K562 (cell line): ENCODE data around the gene AHCYL1. TPM values are rescaled to one million over a fixed set of nuclear protein-coding genes. Genes with fewer than 3 reads are reported as not detected.

Source experiments
- CBX3 ChIP-seq, 2 experiments: IDR thresholded peaks; 1 replicate in 1 of 2; 2 replicates in 1 of 2; pipeline ENCODE4 v1.6.1; 2012; ENCODE audit warnings: inconsistent platforms in 2 of 2, low read length in 2 of 2, borderline replicate concordance in 1 of 2, control low read depth in 1 of 2
- CBX5 ChIP-seq: IDR thresholded peaks from 2 replicates; pipeline ENCODE4 v1.6.1; 2014; ENCODE audit warnings: low read depth, borderline replicate concordance
- ESRRA ChIP-seq: fragments of 450-650 bp; IDR thresholded peaks from 2 replicates; pipeline ENCODE4 v1.6.1; 2014; ENCODE audit warnings: low read depth, mild to moderate bottlenecking, moderate library complexity, borderline replicate concordance
- GATAD2B ChIP-seq: fragments of 450-650 bp; IDR thresholded peaks from 2 replicates; pipeline ENCODE4 v1.6.1; 2017; ENCODE audit warnings: mild to moderate bottlenecking, borderline replicate concordance
- HNRNPUL1 ChIP-seq: fragments of 200-400 bp; formaldehyde crosslinking; IDR thresholded peaks from 2 replicates; pipeline ENCODE4 v1.6.1; 2017; ENCODE audit warnings: low read length
- KLF16 ChIP-seq: IDR thresholded peaks from 2 replicates; pipeline ENCODE4 v1.6.1; 2016; ENCODE audit warnings: antibody characterized with exemption
- MAFK ChIP-seq: IDR thresholded peaks from 2 replicates; pipeline ENCODE4 v1.6.1; 2011; ENCODE audit warnings: low read length, improper control_type of control experiment
- MLLT1 ChIP-seq, 2 experiments: fragments of 450-650 bp; IDR thresholded peaks; 2 replicates each; pipeline ENCODE4 v1.6.1; 2016
- MTA3 ChIP-seq: fragments of 450-650 bp; formaldehyde crosslinking; IDR thresholded peaks from 2 replicates; pipeline ENCODE4 v1.6.1; 2017; ENCODE audit warnings: mild to moderate bottlenecking, borderline replicate concordance
- NUFIP1 ChIP-seq: fragments of 450-650 bp; IDR thresholded peaks from 2 replicates; pipeline ENCODE4 v1.6.1; 2018; ENCODE audit not compliant: partially characterized antibody
- POLR2H ChIP-seq: IDR thresholded peaks from 2 replicates; pipeline ENCODE4 v1.6.1; 2016; ENCODE audit warnings: missing genetic modification characterization, low read depth, mild to moderate bottlenecking, control low read depth, missing compliant biosample characterization, moderate library complexity
- SMAD2 ChIP-seq: fragments of 150-350 bp; IDR thresholded peaks from 2 replicates; pipeline ENCODE4 v1.6.1; 2014; ENCODE audit warnings: low read depth, mild to moderate bottlenecking, low read length
- SMAD4 ChIP-seq: fragments of 250-450 bp; sonication (Bioruptor Pico); conservative IDR thresholded peaks from 2 replicates; pipeline ENCODE4 v1.8.0; 2021; ENCODE audit warnings: inconsistent platforms, mild to moderate bottlenecking, moderate library complexity
- SMC3 ChIP-seq: conservative IDR thresholded peaks from 2 replicates; pipeline ENCODE4 v1.6.1; 2011; ENCODE audit warnings: low read depth, low read length, improper control_type of control experiment; ENCODE audit not compliant: insufficient read depth
- SP1 ChIP-seq: sonication (generic); formaldehyde crosslinking; IDR thresholded peaks from 2 replicates; pipeline ENCODE4 v1.8.1; 2022; ENCODE audit warnings: mild to moderate bottlenecking, missing genetic modification reagents
- SRSF3 ChIP-seq: fragments of 200-400 bp; formaldehyde crosslinking; IDR thresholded peaks from 2 replicates; pipeline ENCODE4 v1.6.1; 2016; ENCODE audit warnings: mild to moderate bottlenecking, low read length, moderate library complexity; ENCODE audit not compliant: insufficient read depth
- TRIM28 ChIP-seq: fragments of 450-650 bp; IDR thresholded peaks from 2 replicates; pipeline ENCODE4 v1.6.1; 2017
- ZBED1 ChIP-seq: IDR thresholded peaks from 2 replicates; pipeline ENCODE4 v1.6.1; 2014
- ZBTB7A ChIP-seq: IDR thresholded peaks from 2 replicates; pipeline ENCODE4 v1.6.1; 2011; ENCODE audit warnings: low read depth, mild to moderate bottlenecking, low read length, moderate library complexity, borderline replicate concordance; ENCODE audit not compliant: control insufficient read depth
- ZKSCAN1 ChIP-seq: fragments of 150-350 bp; IDR thresholded peaks from 2 replicates; pipeline ENCODE4 v1.6.1; 2016; ENCODE audit warnings: low read depth, low read length
- ZNF217 ChIP-seq: sonication (generic); formaldehyde crosslinking; IDR thresholded peaks from 2 replicates; pipeline ENCODE4 v1.8.0; 2022; ENCODE audit warnings: mild to moderate bottlenecking, missing genetic modification reagents
- polyA plus RNA-seq, 8 experiments: library from polyadenylated mRNA; depleted of rRNA in 4 of 8; stranded (reverse) in 5 of 8; unstranded in 3 of 8; fragments of >200 nt; fragmentation: Nextera tagmentation in 2 of 8; fragmentation: Illumina TruSeq in 1 of 8; extraction: Ambion mirVana in 2 of 8; extraction: Trizol in 1 of 8; gene quantifications; 2 replicates each; pipeline versions ENCODE4 v1.2.1 to v1.2.3, GENCODE V29; 2011 to 2014; ENCODE audit warnings: inconsistent platforms in 1 of 8, missing spikeins in 1 of 8
- total RNA-seq, 7 experiments: library from RNA; depleted of rRNA in 6 of 7; stranded (reverse); fragments of >200 nt in 6 of 7; fragmentation: Illumina TruSeq in 2 of 7; extraction: Trizol in 2 of 7; gene quantifications; 2 replicates each; pipeline versions ENCODE4 v1.2.1 to v1.2.3, GENCODE V29; 2011 to 2021; ENCODE audit warnings: low replicate concordance in 1 of 7
- TF ChIP-seq, protein P1 (sequence below): fragments of 450-650 bp; IDR thresholded peaks from 2 replicates; pipeline ENCODE4 v1.6.1; 2017; ENCODE audit warnings: antibody characterized with exemption, mild to moderate bottlenecking
- TF ChIP-seq, protein P2 (sequence below): fragments of 450-650 bp; IDR thresholded peaks from 2 replicates; pipeline ENCODE4 v1.6.1; 2017; ENCODE audit warnings: antibody characterized with exemption

Gene AHCYL1
- total and polyA plus RNA-seq, 9 of the 15 experiments (the other 6 are each of a cell fraction or from before 2014, with no cell fraction given), result 27.3 to 118 (median 44.5) TPM

DNA sequence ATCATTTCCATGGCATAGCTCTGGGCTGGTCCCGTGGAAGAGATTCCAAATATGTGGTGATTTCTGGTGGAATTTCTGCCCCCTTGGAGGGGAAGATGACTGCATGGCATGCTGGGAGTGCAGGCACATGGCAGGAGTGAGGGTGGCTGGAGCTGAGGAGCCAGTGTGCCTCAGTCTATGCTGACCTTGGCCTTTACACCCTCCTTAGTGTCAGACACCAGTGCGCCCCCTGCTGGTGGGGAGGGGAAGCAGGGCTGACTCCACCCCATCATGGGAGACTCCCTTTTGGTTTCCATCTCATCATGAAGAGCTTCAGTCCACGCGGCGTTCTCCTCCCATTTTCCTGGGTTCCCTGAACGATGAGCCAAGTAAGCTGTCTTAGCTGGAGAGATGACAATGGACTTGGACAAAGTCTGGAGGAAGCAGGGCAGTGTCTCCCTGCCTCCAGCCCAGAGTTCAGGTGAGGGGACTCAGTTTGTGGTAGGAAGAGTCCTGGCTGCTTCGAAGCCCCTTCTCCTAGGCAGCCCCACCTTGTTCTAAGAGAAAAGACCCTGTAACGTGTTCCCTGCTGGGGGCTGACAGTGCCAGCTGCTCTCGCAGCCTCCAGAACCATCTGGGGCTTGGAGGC lies 75.6 kb downstream of the AHCYL1 start (continued):
- TF ChIP-seq GATAD2B (no peak), CBX3 (IDR thresholded peaks at IDR 0.05; ENCODE audit: borderline replicate concordance in 1 of 2, low read length in 2 of 2) (peak in 1 of 2 experiments; percentile 82; a peak in 1 of 3 replicates), POLR2H (tag) (no peak), ZBED1 (peak; percentile 35; the same call in 1 of the 2 replicates), NUFIP1 (no peak), MTA3 (0 out of 2 replicates have a peak, but pooled peaks have one; percentile 24), ZBTB7A (0 out of 2 replicates have a peak, but pooled peaks have one; percentile 19), ZNF217 (CRISPR knock-in tag) (no peak), TRIM28 (no peak), ZKSCAN1 (no peak), SMC3 (peak; percentile 62), MLLT1 (IDR thresholded peaks at IDR 0.05) (no peak), SMAD4 (peak; percentile 27; the same call in 1 of the 2 replicates), SMAD2 (no peak), ESRRA (peak; percentile 97), SP1 (no peak), SRSF3 (no peak), CBX5 (no peak), KLF16 (peak; percentile 74), HNRNPUL1 (no peak), MAFK (0 out of 2 replicates have a peak, but pooled peaks have one; percentile 8)
- TF ChIP-seq, protein P1, sequence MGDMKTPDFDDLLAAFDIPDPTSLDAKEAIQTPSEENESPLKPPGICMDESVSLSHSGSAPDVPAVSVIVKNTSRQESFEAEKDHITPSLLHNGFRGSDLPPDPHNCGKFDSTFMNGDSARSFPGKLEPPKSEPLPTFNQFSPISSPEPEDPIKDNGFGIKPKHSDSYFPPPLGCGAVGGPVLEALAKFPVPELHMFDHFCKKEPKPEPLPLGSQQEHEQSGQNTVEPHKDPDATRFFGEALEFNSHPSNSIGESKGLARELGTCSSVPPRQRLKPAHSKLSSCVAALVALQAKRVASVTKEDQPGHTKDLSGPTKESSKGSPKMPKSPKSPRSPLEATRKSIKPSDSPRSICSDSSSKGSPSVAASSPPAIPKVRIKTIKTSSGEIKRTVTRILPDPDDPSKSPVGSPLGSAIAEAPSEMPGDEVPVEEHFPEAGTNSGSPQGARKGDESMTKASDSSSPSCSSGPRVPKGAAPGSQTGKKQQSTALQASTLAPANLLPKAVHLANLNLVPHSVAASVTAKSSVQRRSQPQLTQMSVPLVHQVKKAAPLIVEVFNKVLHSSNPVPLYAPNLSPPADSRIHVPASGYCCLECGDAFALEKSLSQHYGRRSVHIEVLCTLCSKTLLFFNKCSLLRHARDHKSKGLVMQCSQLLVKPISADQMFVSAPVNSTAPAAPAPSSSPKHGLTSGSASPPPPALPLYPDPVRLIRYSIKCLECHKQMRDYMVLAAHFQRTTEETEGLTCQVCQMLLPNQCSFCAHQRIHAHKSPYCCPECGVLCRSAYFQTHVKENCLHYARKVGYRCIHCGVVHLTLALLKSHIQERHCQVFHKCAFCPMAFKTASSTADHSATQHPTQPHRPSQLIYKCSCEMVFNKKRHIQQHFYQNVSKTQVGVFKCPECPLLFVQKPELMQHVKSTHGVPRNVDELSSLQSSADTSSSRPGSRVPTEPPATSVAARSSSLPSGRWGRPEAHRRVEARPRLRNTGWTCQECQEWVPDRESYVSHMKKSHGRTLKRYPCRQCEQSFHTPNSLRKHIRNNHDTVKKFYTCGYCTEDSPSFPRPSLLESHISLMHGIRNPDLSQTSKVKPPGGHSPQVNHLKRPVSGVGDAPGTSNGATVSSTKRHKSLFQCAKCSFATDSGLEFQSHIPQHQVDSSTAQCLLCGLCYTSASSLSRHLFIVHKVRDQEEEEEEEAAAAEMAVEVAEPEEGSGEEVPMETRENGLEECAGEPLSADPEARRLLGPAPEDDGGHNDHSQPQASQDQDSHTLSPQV, result 0 out of 2 replicates have a peak, but pooled peaks have one; percentile 51
- TF ChIP-seq, protein P2, sequence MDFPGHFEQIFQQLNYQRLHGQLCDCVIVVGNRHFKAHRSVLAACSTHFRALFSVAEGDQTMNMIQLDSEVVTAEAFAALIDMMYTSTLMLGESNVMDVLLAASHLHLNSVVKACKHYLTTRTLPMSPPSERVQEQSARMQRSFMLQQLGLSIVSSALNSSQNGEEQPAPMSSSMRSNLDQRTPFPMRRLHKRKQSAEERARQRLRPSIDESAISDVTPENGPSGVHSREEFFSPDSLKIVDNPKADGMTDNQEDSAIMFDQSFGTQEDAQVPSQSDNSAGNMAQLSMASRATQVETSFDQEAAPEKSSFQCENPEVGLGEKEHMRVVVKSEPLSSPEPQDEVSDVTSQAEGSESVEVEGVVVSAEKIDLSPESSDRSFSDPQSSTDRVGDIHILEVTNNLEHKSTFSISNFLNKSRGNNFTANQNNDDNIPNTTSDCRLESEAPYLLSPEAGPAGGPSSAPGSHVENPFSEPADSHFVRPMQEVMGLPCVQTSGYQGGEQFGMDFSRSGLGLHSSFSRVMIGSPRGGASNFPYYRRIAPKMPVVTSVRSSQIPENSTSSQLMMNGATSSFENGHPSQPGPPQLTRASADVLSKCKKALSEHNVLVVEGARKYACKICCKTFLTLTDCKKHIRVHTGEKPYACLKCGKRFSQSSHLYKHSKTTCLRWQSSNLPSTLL, result no peak
